Osteoblast (primary cell): ENCODE data around the gene TIMP4. TPM values are rescaled to one million over a fixed set of nuclear protein-coding genes. Genes with fewer than 3 reads are reported as not detected.
A peak's percentile ranks its signal among the peaks of the same experiment; 100 is the strongest.

ENCODE experiments used
- DNase-seq: peaks from one replicate; pipeline ENCODE4 v3.0.0; 2011; ENCODE audit warnings: low spot score, mixed read lengths; ENCODE audit not compliant: insufficient read length; ENCODE audit errors: missing footprints
- H2AFZ ChIP-seq: 2 replicates; pipeline ENCODE4 v1.6.0; 2011; ENCODE audit warnings: mild to moderate bottlenecking, low read length
- H3K27ac ChIP-seq: 2 replicates; pipeline ENCODE4 v1.5.1; 2011; ENCODE audit warnings: mild to moderate bottlenecking, low read depth, low read length, moderate library complexity
- H3K27me3 ChIP-seq: 2 replicates; pipeline ENCODE4 v1.6.0; 2012; ENCODE audit warnings: mild to moderate bottlenecking, control low read depth, inconsistent platforms, low read length, moderate library complexity; ENCODE audit not compliant: insufficient read depth
- H3K36me3 ChIP-seq: 2 replicates; pipeline ENCODE4 v1.5.1; 2011; ENCODE audit warnings: mild to moderate bottlenecking, low read length, control low read depth, moderate library complexity; ENCODE audit not compliant: insufficient read depth
- H3K4me1 ChIP-seq: 2 replicates; pipeline ENCODE4 v1.5.1; 2011; ENCODE audit warnings: mild to moderate bottlenecking, low read length, control low read depth, moderate library complexity; ENCODE audit not compliant: insufficient read depth
- H3K4me2 ChIP-seq: 2 replicates; pipeline ENCODE4 v1.6.0; 2011; ENCODE audit warnings: mild to moderate bottlenecking, low read length; ENCODE audit not compliant: insufficient read depth
- H3K4me3 ChIP-seq: fragments of 200-600 bp; sonication (generic); 3 replicates; pipeline ENCODE4 v1.5.1; 2012; ENCODE audit warnings: mild to moderate bottlenecking, low read length, inconsistent platforms; ENCODE audit not compliant: insufficient read depth
- H3K79me2 ChIP-seq: 2 replicates; pipeline ENCODE4 v1.6.0; 2012; ENCODE audit warnings: mild to moderate bottlenecking, low read length, control low read depth, inconsistent platforms; ENCODE audit not compliant: insufficient read depth
- H3K9me3 ChIP-seq: 2 replicates; pipeline ENCODE4 v1.5.1; 2011; ENCODE audit warnings: low read depth, low read length, control low read depth
- H4K20me1 ChIP-seq: 2 replicates; pipeline ENCODE4 v1.6.0; 2012; ENCODE audit warnings: mild to moderate bottlenecking, low read length, control low read depth; ENCODE audit not compliant: insufficient read depth
- CTCF ChIP-seq: IDR thresholded peaks from 2 replicates; pipeline ENCODE4 v1.5.1; 2011; ENCODE audit warnings: mild to moderate bottlenecking, low read depth, low read length, moderate library complexity; ENCODE audit errors: extremely low read depth
- total RNA-seq: library from RNA; depleted of rRNA; stranded (reverse); fragments of >200 nt; gene quantifications from 2 replicates; pipeline ENCODE4 v1.2.3, GENCODE V29; 2012

TIMP4 gene
- total RNA-seq, 1 donor: 3.3 TPM

GRCh38 chr3:12191559-12191958 lies 32.8 kb upstream of the TIMP4 start:
- Histone ChIP-seq H3K4me3 (no peak overlapping the region), H3K36me3 (no peaks in the 10 kb centered on the region), H3K27me3 (no peaks in the 10 kb centered on the region), H3K79me2 (no peaks in the 10 kb centered on the region), H3K4me2 (no peak overlapping the region), H3K4me1 (peaks cover 50% of the 10 kb centered on the region), H2AFZ (no peak overlapping the region), H3K9me3 (no peaks in the 10 kb centered on the region), H4K20me1 (no peaks in the 10 kb centered on the region), H3K27ac (no peak overlapping the region)
- TF ChIP-seq CTCF: no peak
- DNase-seq: no peak

- no peak overlapping the region for H3K4me2 ChIP-seq
- DNase-seq: no peak
- no peak overlapping the region for H3K4me3 ChIP-seq
- H3K27ac ChIP-seq: no peak overlapping the region
- H2AFZ ChIP-seq: no peak overlapping the region
- TF ChIP-seq CTCF: no peak
- H3K4me1 ChIP-seq: peaks cover 51% of the 10 kb centered on the region
- H3K36me3 ChIP-seq: no peaks in the 10 kb centered on the region
- no peaks in the 10 kb centered on the region for H3K79me2 ChIP-seq
- no peaks in the 10 kb centered on the region for H4K20me1 ChIP-seq
- H3K9me3 ChIP-seq: no peaks in the 10 kb centered on the region
- H3K27me3 ChIP-seq: no peaks in the 10 kb centered on the region
Observed at GRCh38 chr3:12190832-12191231, 32.1 kb upstream of the TIMP4 start.

- H3K4me1 ChIP-seq: peaks cover 50% of the 10 kb centered on the region
- H3K4me2 ChIP-seq: no peak overlapping the region
- no peak for DNase-seq
- H3K79me2 ChIP-seq: no peaks in the 10 kb centered on the region
- H3K4me3 ChIP-seq: no peak overlapping the region
- H4K20me1 ChIP-seq: no peaks in the 10 kb centered on the region
- H3K36me3 ChIP-seq: no peaks in the 10 kb centered on the region
- no peaks in the 10 kb centered on the region for H3K9me3 ChIP-seq
- no peaks in the 10 kb centered on the region for H3K27me3 ChIP-seq
- no peak overlapping the region for H2AFZ ChIP-seq
- TF ChIP-seq CTCF: no peak
- H3K27ac ChIP-seq: no peak overlapping the region
Observed at GRCh38 chr3:12190221-12190807, 31.6 kb upstream of the TIMP4 start.

GRCh38 chr3:12188681-12189287 lies 30.1 kb upstream of the TIMP4 start:
- no peak overlapping the region for H3K4me2 ChIP-seq

More at GRCh38 chr3:12188681-12189287, 30.1 kb upstream of the TIMP4 start:
- H3K4me1 ChIP-seq: peaks cover 35% of the 10 kb centered on the region
- TF ChIP-seq CTCF: no peak
- no peak overlapping the region for H3K4me3 ChIP-seq
- peak overlapping the region; percentile 72 for H3K27ac ChIP-seq
- no peak overlapping the region for H2AFZ ChIP-seq
- H3K9me3 ChIP-seq: no peaks in the 10 kb centered on the region
- H3K79me2 ChIP-seq: no peaks in the 10 kb centered on the region
- no peaks in the 10 kb centered on the region for H3K36me3 ChIP-seq
- no peaks in the 10 kb centered on the region for H4K20me1 ChIP-seq
- DNase-seq: no peak
- H3K27me3 ChIP-seq: no peaks in the 10 kb centered on the region
